Measurements from ENCODE around the gene HORMAD2.

GRCh38 chr22:30186041-30186440 lies 105.8 kb downstream of the HORMAD2 start:
- TF ChIP-seq POLR2A (IDR thresholded peaks at IDR 0.05) (no peak), CTCF (IDR thresholded peaks at IDR 0.05) (no peak)

All from thyroid gland (tissue), 4 donors.